Gastroesophageal sphincter (tissue), 3 donors: ENCODE data around the gene SCARF1.
A peak's percentile ranks its signal among the peaks of the same experiment; 100 is the strongest.

Experiments used
- POLR2A ChIP-seq, 2 donors: fragments of 450-650 bp; IDR thresholded peaks; one replicate each; pipeline ENCODE4 v1.6.1; 2017; ENCODE audit warnings: antibody characterized with exemption in 2 of 2, mild to moderate bottlenecking in 2 of 2, moderate library complexity in 1 of 2
- POLR2AphosphoS5 ChIP-seq: sonication (generic); formaldehyde crosslinking; IDR thresholded peaks from one replicate; pipeline ENCODE4 v1.6.1; 2017; ENCODE audit warnings: antibody characterized with exemption
- TF ChIP-seq, protein P1 (sequence below), 4 experiments: fragments of 200-600 bp in 2 of 4; fragments of 450-650 bp in 2 of 4; sonication (generic) in 1 of 4; IDR thresholded peaks; one replicate each; pipeline ENCODE4 v1.5.1; 2017 to 2019; ENCODE audit warnings: antibody characterized with exemption in 4 of 4, mild to moderate bottlenecking in 2 of 4, moderate library complexity in 2 of 4

DNA sequence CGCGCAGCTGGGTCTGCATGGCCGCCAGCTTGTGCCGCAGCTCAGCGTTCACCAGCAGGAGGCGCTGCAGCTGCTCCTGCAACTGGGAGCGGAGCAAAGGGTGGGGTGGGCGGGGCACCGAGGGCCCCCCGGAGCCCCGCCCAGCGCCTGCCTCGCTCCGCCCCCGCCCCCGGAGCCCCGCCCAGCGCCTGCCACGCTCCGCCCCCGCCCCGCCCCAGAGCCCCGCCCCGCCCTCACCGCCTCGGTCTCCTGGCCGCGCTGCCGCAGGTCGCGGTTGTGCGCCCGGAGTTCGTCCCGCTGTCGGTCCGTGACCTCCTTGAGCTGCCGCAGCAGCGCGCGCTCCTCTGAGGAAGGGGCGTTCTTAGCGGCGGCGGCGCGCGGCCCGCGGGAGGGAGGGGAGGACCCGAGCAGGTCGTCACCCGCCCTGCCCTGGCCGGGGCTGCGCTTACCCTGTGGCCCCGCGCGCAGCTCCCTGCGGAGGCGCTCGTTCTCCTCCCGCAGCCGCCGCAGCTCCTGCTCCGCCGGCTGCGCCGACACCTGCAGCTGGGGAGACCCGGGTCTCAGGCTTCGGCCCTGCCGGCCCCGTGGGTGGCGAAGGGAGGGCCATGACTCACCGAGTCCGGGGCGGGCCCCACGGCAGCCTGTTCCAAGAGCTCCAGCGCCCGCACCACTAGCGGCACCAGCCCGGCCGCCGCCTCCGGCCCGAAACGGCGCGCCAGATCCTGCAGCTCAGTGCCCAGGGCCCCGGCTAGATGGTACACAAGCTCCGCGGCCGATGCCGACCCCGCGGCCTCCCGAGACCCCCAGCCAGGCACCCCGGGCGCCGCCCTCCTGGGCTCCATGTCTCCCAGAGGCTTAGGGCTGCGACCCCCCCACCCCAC is 3.7 kb upstream of the SCARF1 start:
- TF ChIP-seq POLR2AphosphoS5 (peak; percentile 54), POLR2A (IDR thresholded peaks at IDR 0.05) (peak; percentile 49 to 54)
- TF ChIP-seq, protein P1, sequence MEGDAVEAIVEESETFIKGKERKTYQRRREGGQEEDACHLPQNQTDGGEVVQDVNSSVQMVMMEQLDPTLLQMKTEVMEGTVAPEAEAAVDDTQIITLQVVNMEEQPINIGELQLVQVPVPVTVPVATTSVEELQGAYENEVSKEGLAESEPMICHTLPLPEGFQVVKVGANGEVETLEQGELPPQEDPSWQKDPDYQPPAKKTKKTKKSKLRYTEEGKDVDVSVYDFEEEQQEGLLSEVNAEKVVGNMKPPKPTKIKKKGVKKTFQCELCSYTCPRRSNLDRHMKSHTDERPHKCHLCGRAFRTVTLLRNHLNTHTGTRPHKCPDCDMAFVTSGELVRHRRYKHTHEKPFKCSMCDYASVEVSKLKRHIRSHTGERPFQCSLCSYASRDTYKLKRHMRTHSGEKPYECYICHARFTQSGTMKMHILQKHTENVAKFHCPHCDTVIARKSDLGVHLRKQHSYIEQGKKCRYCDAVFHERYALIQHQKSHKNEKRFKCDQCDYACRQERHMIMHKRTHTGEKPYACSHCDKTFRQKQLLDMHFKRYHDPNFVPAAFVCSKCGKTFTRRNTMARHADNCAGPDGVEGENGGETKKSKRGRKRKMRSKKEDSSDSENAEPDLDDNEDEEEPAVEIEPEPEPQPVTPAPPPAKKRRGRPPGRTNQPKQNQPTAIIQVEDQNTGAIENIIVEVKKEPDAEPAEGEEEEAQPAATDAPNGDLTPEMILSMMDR (IDR thresholded peaks at IDR 0.05): peak in 3 of 4 experiments; percentile 23 to 96 (median 94)
